GM18519 (cell line): ENCODE data around the gene NUP85.
"Not testable (repeated sequence)": the region's sequence is repeated elsewhere in the genome, so short reads cannot be mapped to it uniquely, and the experiment has no call there.

ENCODE experiments used
- ATAC-seq: cut with Tn5 transposase; IDR thresholded peaks from one replicate; pipeline ENCODE4 v1.9.1; 2021; ENCODE audit warnings: mild to moderate bottlenecking, moderate library complexity; ENCODE audit not compliant: unreplicated experiment, low FRiP score

Gene NUP85

GRCh38 chr17:75240394-75241142, 35.1 kb downstream of the NUP85 start:
- ATAC-seq, result no peak

GRCh38 chr17:75241143-75241430, 35.6 kb downstream of the NUP85 start:
- ATAC-seq, result no peak

GRCh38 chr17:75241502-75241901, 36.0 kb downstream of the NUP85 start:
- ATAC-seq, result no peak

- ATAC-seq, result no peak
These were observed 36.5 kb downstream of the NUP85 start for GRCh38 chr17:75241996-75242460.

- no peak for ATAC-seq
These were observed 37.1 kb downstream of the NUP85 start for GRCh38 chr17:75242461-75243042.

- ATAC-seq, result no peak
These were observed 38.8 kb downstream of the NUP85 start for GRCh38 chr17:75244133-75244866.

- ATAC-seq, result no peak
These were observed 39.5 kb downstream of the NUP85 start for GRCh38 chr17:75245011-75245410.

- ATAC-seq, result no peak
These were observed 40.9 kb downstream of the NUP85 start for GRCh38 chr17:75246404-75246803.

- ATAC-seq, result no peak
These were observed 44.1 kb downstream of the NUP85 start for GRCh38 chr17:75249564-75249963.

- peak; percentile 67 for ATAC-seq
These were observed 44.6 kb downstream of the NUP85 start for GRCh38 chr17:75250009-75250471.

- ATAC-seq, result no peak
These were observed 46.7 kb downstream of the NUP85 start for GRCh38 chr17:75252039-75252816.

GRCh38 chr17:75255954-75256698, 50.6 kb downstream of the NUP85 start:
- not testable (repeated sequence) for ATAC-seq

GRCh38 chr17:75257228-75257627, 51.7 kb downstream of the NUP85 start:
- ATAC-seq, result not testable (repeated sequence)

- peak; percentile 7 for ATAC-seq
These were observed 55.3 kb downstream of the NUP85 start for GRCh38 chr17:75260641-75261335.

GRCh38 chr17:75261336-75262111, 56.0 kb downstream of the NUP85 start, which contains the start of the genes GGA3 and MRPS7:
Gene GGA3, minus strand, starts transcription at chr17:75261606. Its CDS starts 19 bp downstream, at chr17:75261587.
Gene MRPS7, plus strand, starts transcription at chr17:75261879. Its CDS starts 22 bp downstream, at chr17:75261901.
- peak; percentile 74 for ATAC-seq

GRCh38 chr17:75262112-75262606, 56.7 kb downstream of the NUP85 start:
- no peak for ATAC-seq

- ATAC-seq, result no peak
These were observed 57.6 kb downstream of the NUP85 start for GRCh38 chr17:75263055-75263454.

GRCh38 chr17:75265614-75266315, 60.3 kb downstream of the NUP85 start:
- no peak for ATAC-seq
